Hepatic stellate cell (primary cell): ENCODE measurements around the gene COL9A3.

Experiments used
- DNase-seq: peaks from one replicate; pipeline ENCODE4 v3.0.0; 2011; ENCODE audit warnings: low spot score

The COL9A3 gene

DNA sequence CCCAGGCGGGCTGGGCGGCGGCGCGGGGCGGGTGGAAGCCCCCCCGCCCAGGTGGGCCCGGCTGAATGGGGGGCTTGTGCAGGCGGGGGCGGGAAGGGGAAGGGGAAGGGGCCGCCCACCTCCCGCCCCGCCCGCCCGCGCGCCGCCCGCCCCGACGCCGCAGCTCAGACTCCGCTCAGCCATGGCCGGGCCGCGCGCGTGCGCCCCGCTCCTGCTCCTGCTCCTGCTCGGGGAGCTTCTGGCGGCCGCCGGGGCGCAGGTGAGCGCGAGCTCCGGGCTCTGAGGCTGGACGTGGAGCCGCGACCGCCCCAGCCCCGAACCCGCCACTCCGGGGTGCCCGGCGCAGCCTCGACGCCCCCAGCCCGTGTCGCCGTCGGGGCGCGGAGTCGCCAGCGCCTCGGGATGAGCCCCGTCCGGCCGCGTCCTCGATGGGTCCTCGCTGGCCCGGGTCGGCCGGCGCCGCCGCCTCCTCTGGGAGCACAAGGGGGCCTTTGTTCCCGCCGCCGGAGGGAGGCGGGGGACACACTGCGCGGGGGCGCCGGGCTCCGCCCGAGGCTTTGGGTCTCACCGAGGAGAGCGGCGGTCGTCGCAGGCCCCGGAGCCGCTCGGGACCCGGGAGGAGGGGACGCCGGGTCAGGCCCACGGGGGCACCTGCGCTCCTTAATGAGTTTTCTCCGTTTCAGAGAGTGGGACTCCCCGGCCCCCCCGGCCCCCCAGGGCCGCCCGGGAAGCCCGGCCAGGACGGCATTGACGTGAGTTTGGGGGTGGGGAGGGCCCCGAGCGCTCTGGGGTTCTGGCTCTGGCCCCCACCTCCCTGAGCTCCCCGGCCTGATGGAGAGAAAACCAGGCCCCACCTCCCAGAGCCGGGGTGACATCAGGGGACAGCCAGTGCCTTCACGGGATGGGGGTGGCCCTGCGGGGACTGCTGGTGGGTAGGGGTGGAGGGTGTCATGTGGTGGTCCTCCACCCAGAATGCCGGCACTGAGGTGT, at the start of gene COL9A3:
Gene COL9A3, plus strand, starts transcription at position 167 of the 990 bp plus-strand sequence. Its CDS starts 15 bp downstream, at position 182.
- no peak for DNase-seq

DNA sequence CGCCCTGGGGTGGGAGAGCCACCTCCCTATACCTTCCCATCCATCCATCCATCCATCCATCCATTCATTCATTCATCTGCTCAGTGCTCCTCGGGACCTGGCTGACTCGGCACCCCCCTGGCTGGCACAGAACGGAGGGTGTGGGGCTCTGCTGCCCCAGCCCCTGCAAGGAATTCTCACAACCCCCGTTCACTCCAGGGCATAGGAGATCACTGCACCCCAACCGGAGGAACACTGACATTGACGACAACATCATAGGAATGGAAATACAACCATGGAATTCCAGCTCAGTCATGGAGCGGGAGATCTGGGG, 48.7 kb upstream of the COL9A3 start:
- no peak for DNase-seq

DNA sequence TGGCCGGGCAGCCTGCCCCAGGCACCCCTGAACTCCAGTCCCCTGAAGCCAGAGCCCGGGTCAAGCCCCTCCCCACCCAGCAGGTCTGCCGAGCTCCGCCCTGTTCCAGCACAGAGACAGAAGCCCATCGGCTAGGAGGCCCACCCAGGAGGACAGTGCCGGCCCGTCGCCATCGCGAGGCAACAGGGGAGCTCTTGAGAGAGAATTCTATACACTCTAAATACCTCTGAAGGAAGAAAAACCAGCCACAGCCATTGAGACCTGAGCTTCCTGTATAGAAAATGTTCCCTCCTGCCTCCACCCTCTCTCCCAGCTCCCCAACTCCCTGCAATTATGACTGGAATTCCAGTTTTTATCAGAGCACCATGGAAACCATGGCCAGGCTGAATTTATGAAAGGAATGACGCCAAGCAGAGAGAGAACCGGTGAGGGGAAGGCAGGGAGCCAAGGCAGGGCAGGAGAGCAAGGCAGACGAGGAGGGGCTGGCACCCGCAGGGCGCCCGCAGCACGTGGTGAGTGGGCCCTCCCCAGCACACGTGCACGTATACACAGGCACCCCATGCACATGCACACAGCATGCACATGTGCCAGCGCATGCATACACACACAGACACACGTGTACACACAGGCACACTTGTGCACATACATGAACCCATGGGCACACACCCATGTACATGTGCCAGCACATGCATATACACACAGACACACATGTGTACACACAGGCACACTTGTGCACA, 48.1 kb upstream of the COL9A3 start:
- peak; percentile 56 for DNase-seq

DNA sequence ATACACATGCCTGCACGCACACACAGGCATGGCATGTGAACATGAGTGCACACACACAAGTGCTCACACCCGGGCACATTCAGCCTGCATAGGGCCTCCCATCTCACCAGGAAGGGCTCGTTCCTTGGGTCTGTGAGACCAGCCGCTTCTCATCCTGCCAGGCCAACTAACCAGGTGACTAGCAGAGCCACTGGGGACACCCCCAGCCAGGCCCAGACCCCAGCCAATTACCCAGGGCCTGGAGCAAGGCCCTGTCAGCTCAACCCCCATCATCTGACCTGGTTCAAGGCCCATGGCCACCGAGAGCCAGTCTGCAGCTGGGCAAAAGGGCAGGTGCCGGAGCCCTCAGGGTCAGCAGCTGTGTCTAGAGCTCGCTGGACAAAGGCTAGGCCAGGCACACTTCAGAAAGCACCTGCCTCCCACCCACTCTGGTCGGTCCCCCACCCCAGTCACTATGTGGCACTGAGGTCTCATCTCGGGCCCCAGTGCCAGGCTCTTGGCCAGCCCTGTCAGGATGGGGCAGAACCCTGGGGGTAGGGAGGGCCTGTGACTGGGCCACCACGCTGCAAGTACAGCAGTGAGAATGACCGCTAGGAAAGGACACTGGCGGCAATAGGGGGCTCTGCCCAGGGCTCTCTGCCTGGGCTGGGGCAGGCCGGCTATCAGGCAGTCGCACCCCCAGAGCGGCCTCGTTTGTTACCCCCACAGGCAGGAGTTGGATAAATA, 47.3 kb upstream of the COL9A3 start:
- DNase-seq = no peak

DNA sequence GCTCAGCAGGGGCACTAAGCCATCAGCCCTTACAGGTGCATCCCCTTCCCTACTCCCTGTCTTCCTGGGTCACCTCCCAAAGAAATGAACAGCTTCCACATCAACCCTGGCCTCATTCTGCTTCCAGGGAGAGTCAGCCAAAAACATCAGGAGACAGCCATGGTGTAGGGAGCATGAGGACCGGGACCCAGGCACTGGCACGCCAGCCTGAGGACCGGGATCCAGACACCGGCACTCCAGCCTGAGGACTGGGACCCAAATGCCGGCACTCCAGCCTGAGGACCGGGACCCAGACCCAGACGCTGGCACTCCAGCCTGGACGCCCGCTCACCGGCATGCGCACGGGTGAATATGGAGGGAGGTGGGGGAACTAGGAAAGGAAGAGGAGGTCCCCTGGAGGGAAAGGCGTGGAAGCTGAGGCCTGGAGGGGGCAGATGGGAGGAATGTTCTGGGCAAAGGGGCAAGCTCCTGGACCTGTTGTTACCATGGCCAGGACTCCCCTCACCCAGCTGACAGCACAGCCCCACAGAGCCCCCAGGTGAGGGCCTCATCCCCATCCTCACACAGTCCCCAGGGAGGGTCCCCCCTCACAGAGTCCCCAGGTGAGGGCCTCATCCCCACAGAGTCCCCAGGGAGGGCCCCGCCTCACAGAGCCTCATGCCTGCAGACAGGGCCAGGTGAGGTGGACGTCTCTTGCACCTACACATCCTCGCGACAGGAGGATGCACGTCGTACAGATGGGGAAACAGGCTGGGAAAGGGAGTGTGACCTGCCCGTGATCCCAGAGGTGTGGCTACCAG, 46.5 kb upstream of the COL9A3 start:
- DNase-seq = no peak

DNA sequence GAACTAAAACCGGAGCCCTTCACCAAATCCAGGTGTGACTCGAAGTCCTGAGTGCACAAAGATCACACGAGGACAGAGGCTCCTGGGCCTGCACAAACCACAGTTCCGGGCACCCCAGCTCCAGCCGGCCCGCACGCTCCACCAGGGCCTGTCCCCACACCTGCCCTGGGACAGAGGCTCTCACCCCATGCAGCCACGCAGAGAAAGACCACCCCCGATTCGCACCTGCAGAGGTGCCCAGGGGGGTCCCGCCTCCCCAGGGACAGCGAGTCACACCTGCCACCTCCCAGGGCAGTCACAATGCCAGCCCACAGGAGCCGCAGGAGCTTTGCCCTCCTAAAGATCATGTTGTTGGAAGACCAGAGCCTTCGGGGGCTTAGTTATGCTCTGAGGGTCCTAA, 45.9 kb upstream of the COL9A3 start:
- no peak for DNase-seq

DNA sequence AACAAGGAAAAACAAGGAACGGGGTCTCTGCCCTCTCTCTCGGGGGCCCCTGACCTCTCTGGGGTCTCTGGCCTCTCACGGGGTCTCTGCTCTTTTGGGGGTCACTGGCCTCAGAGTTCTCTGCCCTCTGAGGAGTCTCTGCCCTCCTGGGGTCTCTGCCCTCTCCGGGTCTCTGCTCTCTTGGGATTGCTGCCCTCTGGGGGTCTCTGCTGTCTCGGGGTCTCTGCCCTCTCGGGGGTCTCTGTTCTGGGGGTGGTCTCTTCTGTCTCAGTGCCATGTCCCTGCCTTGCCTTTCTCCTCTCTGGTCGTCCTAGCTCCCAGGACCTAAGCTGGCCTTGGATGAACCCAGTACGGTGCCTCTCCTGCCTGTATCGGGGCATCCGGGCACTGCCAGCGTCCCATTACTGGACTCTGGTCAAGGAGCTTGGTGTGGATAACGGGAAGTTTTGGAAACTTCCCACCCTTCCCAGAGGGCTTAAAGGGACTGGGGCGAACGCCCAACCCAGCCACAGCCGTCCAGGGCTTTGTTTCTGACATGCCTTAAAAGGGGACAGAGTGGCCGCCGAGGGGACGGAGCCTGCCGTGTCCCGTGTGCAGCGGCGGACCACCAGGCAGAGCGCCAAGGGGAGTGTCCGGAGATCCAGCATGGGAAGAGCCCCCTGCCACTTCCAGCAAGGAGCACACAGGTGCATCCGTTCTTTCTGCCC, 45.3 kb upstream of the COL9A3 start:
- DNase-seq = no peak

DNA sequence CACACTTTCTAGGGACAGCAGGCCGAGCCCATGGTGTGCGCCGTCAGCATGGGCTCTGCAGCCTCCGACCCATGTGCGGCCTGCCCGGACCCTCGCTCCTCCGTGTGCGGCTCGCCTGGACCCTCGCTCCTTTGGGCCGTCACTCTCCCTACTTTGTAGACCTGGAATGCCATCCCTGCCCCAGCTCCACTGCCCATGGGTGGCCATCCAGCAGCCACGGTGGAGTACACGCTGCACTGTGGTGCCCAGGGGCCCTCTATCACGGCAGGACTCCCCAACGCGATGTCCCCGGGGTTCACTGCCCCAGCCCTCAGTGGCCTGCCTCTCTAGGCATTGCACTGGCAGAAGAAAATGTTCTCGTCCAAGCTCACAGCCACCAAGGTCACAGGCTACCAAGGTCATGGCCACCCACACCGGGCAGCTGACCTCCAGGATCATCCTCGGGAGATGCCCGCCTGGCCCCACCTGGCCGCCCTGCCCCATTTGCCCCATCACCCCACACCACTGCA, 44.7 kb upstream of the COL9A3 start:
- DNase-seq = no peak

DNA sequence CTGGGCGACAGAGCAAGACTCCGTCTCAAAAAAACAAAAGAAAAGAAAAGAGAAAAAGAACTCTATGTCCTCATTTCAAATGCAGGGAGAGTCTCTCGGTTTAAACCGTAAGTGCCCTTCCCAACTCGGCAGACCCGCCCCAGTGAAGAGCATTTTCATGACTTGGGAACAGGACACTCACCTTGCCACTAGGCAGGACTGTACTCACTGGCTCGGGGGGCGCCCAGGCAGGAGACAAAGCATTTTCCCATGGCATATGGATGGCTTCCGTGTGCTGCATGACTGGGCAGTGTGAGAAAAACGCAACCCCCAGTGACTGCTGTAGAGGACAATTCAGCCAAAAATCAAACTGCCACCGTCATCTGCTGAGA, 44.2 kb upstream of the COL9A3 start:
- DNase-seq = no peak

DNA sequence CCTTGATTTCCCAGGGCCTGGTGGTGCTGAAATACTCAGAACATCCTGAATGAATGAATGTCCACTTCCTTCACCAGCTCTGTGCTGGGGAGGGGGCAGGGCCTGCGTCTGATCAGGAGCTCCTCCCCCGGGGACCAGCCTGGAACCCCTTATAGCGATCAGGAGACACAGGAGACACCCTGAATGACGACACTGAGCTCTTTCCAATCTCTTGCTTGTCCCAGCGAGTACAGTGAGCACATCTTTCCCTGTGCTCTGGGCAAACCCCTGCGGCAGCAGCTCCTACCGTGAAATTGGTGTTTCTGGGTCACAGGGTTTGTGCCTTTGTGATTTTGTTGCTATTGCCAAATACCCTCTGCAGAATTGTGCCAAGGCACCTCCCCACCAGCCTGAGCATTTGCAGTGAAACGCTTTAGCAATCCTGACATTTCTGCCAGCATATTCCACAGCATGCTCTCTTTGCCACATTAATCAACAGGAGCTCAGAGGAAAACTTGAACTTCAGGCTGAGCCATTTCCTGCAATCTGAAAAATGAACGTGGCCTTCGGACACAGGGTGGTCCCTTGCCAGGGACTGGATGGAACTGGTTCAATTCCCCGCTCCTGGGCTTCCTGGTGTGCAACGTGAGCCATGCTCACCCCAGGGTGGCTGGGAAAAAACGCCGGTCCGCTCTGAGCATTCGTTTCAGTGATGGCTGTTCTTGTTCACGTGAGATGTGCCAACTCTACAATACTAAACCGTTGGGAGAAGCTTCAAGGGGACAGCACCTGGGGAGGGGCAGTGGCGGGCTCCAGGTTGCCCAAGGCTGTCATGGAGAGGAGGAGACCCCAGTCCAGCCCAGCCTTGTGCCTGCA, 43.6 kb upstream of the COL9A3 start:
- DNase-seq = no peak

DNA sequence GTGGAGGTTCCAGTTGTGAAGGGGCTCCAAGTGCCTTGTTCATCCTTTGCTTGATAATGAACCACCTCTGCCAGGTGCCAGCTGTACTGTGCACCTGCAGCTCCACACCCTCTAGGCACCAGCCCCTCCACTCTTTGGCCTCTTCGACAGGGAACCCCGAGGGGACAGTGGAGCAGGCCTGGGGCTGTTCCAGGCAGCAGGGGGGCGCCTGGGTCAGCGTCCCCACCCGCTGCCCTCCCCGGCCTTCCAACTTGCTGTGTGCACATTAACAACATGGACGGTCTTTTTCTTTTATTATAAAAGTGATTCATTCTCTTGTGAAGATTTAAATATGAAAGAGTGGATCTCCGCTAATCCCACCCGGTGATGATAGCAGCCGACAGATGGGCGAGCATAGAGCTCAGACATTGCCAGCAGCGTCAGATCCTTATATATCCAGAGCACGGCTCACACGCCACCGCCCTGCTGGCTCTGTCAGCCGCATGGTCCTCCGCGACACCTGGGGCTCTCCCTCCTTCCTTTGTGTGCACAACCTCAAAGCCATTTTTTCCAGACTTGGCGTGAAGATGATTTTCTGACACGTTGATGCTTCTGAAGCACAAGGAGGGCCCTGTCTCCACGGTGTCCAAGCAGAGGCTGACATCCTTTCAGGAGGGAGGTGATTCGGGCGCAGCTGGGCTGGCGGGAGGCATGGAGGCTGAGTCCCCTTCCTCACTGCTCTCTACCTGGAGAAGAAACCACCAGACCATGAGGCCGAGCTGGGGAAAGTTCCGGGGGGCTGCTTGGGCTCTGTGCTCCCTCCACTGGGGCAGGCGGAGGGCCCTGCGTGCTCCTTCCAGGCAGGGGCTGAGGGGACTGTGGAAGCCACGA, 42.8 kb upstream of the COL9A3 start:
- no peak for DNase-seq

DNA sequence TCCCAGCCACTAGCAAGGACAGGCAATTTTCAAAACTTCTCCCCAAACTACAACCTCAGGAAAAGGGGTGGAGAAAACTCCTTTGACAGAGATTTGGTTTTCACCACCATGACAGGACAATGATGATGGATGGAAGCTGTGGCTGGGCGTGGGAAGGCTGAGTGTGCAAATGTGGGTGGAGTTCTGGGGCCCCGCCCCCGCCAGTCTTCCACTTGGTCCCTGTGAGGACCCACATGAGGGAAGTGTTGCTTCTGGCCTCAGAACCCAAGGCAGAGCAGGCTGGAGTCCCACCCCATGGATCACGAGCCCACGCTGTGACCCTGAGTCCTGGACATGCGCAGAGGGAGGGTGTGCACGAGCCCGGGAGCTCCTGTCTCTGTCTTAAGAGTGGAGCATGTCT, 42.1 kb upstream of the COL9A3 start:
- DNase-seq = no peak

DNA sequence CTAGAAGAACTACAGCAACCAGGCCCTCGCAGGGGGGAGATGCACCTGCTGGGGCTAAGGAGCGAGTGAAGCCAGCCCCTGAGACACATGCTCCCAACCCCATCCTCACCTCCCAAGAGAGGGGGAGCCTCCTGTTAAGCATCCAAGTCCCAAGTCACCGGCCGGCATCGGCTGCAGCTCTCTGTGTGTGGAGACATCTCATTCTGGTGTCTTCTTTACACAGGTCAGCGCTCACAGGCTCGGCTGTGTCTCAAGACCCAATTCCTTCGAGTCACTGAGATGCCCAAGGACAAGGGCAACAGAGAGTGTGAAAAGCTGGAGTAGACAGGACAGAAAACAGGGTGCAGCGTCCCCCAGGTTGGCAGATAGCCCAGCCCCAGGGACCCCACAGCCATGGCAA, 41.6 kb upstream of the COL9A3 start:
- DNase-seq = no peak

DNA sequence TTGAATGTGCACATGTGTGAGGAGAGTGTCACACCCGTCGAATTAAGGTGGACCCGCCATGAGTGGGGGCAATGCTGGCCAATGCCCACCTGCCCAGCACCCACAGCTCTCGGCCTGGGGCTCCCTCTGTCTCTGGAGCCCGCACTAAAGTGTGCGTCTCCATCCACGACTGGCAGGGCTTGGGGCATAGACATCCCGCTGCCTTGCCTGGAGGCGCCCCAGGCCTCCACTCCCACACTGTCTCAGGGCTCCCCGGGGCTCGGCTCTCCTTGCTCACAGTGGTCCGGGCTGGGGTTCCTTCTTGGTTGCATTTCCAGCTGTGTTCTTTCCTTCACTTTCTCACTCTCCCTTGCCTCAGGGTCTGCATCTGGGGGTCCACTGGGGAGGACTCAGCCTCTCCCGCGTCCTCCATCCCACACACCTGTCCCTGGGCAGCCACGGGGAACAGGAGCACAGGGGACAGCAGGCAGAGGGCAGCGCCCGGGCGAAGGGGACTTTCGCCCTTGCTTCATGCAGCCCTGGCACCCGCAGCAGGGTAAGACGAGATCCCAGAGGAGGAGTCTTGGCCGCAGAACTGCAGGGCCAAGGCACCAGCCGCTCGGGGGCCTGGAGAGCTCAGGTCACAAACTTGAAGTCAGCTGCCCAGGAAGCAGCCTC, 40.7 kb upstream of the COL9A3 start:
- no peak for DNase-seq

DNA sequence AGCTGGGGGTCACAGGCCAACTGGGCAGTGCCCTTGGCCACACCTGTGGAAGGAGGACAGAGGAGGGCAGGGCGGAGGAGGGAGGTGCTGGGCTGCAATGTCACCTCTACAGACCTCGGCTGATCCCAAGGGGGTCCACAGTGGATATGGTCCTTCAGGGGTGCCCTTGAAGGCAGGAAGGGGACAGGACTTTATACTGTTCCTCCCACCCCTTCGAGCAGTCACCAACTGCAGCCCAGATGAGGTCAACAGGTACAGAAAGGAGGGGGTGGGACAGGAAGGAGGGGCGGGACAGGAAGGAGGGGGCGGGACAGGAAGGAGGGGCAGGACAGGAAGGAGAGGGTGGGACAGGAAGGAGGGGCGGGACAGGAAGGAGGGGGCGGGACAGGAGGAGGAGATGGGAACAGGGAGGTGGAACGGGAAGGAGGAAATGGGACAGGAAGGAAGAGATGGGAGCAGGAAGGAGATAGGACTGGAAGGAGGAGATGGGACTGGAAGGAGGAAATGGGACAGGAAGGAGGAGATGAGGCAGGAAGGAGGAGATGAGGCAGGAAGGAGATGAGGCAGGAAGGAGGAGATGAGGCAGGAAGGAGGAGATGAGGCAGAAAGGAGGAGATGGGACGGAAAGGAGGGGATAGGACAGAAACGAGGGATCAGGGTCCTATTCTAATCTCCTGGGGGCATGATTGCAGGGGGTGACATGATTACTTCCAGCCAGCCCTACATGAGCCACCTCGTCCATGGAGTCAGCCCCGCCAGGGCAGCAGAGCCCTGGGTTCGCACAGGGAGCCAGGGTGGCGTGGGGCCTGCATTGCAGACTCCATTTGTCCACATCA, 39.9 kb upstream of the COL9A3 start:
- no peak for DNase-seq

DNA sequence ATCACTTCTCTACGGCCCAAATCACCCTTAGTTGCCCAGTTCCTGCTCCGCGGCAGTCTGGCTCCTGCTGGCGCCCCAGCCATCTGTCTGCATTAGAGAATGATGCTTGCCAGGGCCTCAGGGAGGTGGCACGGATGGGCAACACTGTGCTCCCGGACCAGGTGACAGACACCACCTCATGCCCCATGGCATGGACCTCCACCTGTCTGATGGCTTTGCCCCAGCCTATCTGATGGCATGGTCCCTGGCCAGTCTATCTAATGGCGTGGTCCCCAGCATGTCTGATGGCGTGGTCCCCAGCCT, 39.4 kb upstream of the COL9A3 start:
- DNase-seq = no peak

DNA sequence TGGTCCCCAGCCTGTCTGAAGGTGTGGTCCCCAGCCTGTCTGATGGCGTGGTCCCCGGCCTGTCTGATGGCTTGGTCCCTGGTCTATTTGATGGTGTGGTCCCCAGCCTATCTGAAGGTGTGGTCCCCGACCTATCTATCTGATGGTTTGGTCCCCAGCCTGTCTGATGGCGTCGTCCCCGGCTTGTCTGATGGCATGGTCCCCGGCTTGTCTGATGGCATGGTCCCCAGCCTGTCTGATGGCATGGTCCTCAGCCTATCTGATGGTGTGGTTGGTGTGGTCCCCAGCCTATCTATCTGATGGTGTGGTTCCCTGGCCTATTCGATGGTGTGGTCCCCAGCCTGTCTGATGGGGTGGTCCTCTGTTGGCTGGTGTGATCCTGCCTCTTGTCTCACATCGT, 38.8 kb upstream of the COL9A3 start:
- DNase-seq = no peak
